OCI-LY3 (cell line): Measurements from ENCODE around the gene GOLT1A.

Source experiments
- H2AFZ ChIP-seq: fragments of 200-600, 300-600 bp; shearing (Covaris generic); 2 replicates; pipeline ENCODE4 v1.6.0; 2014; ENCODE audit warnings: antibody characterized with exemption, low read depth, low read length
- H3K27ac ChIP-seq: fragments of 200-600, 300-600 bp; sonication (generic); 2 replicates; pipeline ENCODE4 v1.5.1; 2014; ENCODE audit warnings: mild to moderate bottlenecking, low read length, moderate library complexity, mixed read lengths
- H3K27me3 ChIP-seq: fragments of 200-600, 300-600 bp; sonication (generic); 2 replicates; pipeline ENCODE4 v1.6.1; 2014; ENCODE audit warnings: low read depth, low read length, mixed read lengths
- H3K36me3 ChIP-seq: fragments of 200-600, 300-600 bp; sonication (generic); replicated peaks from 2 replicates; pipeline ENCODE3; 2014; ENCODE audit warnings: low read depth, low read length, mixed read lengths
- H3K4me1 ChIP-seq: fragments of 300-600, 200-600 bp; sonication (generic); 2 replicates; pipeline ENCODE4 v1.6.1; 2014; ENCODE audit warnings: low read length, mixed read lengths
- H3K4me2 ChIP-seq: fragments of 200-600, 300-600 bp; sonication (generic); 2 replicates; pipeline ENCODE4 v1.6.1; 2014; ENCODE audit warnings: low read length, mixed read lengths
- H3K4me3 ChIP-seq: fragments of 300-600, 200-600 bp; sonication (generic); 2 replicates; pipeline ENCODE4 v1.5.1; 2014; ENCODE audit warnings: antibody characterized with exemption, mild to moderate bottlenecking, low read length, moderate library complexity
- H3K79me2 ChIP-seq: fragments of 300-600, 200-600 bp; shearing (Covaris generic); 2 replicates; pipeline ENCODE4 v1.6.1; 2014; ENCODE audit warnings: mild to moderate bottlenecking, low read length, mixed read lengths
- H3K9ac ChIP-seq: fragments of 300-600, 200-600 bp; shearing (Covaris generic); 2 replicates; pipeline ENCODE4 v1.6.0; 2014; ENCODE audit warnings: mild to moderate bottlenecking, low read length, moderate library complexity
- H3K9me3 ChIP-seq: fragments of 200-600, 300-600 bp; shearing (Covaris generic); 2 replicates; pipeline ENCODE4 v1.6.1; 2014; ENCODE audit warnings: low read length, mixed read lengths; ENCODE audit not compliant: insufficient read depth
- H4K20me1 ChIP-seq: fragments of 200-600, 300-600 bp; sonication (generic); 2 replicates; pipeline ENCODE4 v1.6.1; 2016; ENCODE audit warnings: low read length, mixed read lengths; ENCODE audit not compliant: insufficient read depth
- EZH2phosphoT487 ChIP-seq: fragments of 200-600 bp; shearing (Covaris generic); IDR thresholded peaks from 2 replicates; pipeline ENCODE4 v1.6.1; 2018; ENCODE audit warnings: antibody characterized with exemption, mixed run types, low read depth
- TF ChIP-seq, protein P1 (sequence below): fragments of 200-600, 300-600 bp; sonication (generic); IDR thresholded peaks from 2 replicates; pipeline ENCODE4 v1.5.1; 2014; ENCODE audit warnings: antibody characterized with exemption, low read length, low read depth

Gene GOLT1A

DNA sequence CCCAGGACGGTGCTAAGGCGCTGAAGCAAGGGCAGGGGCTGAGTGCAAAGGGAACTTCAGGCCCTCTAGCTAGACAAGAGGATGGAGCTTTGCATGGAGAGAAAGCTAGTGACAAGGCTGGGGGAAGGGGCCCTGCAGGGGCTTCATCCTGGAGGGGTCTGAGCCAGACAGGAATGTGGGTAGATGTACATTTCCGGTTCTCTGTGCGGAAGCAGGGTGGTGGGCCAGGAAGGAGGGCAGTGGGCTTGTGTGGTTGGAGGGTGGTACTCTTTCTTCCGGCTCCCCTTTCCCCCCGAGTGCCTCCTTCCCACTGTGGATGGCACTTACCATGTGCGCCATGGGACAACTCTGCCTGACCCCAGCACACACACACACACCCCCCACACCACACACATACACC lies 19.0 kb downstream of the GOLT1A start:
- no peak overlapping the region for H3K4me3 ChIP-seq
- no peaks in the 10 kb centered on the region for H3K79me2 ChIP-seq
- no peaks in the 10 kb centered on the region for H3K4me1 ChIP-seq
- H4K20me1 ChIP-seq, result no peaks in the 10 kb centered on the region; the same call in 1 of the 2 replicates
- no peaks in the 10 kb centered on the region for H3K9me3 ChIP-seq
- TF ChIP-seq, protein P1, sequence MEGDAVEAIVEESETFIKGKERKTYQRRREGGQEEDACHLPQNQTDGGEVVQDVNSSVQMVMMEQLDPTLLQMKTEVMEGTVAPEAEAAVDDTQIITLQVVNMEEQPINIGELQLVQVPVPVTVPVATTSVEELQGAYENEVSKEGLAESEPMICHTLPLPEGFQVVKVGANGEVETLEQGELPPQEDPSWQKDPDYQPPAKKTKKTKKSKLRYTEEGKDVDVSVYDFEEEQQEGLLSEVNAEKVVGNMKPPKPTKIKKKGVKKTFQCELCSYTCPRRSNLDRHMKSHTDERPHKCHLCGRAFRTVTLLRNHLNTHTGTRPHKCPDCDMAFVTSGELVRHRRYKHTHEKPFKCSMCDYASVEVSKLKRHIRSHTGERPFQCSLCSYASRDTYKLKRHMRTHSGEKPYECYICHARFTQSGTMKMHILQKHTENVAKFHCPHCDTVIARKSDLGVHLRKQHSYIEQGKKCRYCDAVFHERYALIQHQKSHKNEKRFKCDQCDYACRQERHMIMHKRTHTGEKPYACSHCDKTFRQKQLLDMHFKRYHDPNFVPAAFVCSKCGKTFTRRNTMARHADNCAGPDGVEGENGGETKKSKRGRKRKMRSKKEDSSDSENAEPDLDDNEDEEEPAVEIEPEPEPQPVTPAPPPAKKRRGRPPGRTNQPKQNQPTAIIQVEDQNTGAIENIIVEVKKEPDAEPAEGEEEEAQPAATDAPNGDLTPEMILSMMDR, result no peak
- TF ChIP-seq EZH2phosphoT487, result no peak
- H2AFZ ChIP-seq, result no peak overlapping the region
- no peak overlapping the region for H3K27ac ChIP-seq
- H3K4me2 ChIP-seq, result no peak overlapping the region
- no peaks in the 10 kb centered on the region for H3K36me3 ChIP-seq
- peaks cover 26% of the 10 kb centered on the region for H3K27me3 ChIP-seq
- no peak overlapping the region for H3K9ac ChIP-seq

DNA sequence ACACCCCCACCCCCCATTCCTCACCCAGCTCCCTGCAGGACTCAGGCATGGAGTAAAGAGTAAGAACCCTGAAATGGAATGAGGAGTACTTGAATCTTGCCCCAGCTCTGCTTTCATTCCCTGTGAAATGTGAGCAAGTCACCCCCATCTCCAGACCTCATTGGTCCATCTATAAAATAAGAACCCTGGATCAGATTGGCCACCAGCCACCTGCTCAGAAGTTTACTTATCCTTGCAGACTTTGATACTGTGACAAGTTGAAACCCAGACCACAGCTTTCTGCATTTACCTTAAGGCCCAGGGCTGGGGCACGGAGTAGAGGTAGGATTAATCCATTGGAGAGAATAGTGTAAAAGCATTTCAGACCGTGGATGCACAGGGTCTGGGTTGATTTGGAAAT lies 19.7 kb downstream of the GOLT1A start:
- H3K4me2 ChIP-seq, result no peak overlapping the region
- peaks cover 4% of the 10 kb centered on the region; the same call in 1 of the 2 replicates for H3K4me1 ChIP-seq
- H3K9ac ChIP-seq, result no peak overlapping the region
- H3K36me3 ChIP-seq, result no peaks in the 10 kb centered on the region
- no peak overlapping the region for H3K4me3 ChIP-seq
- H2AFZ ChIP-seq, result no peak overlapping the region
- no peaks in the 10 kb centered on the region for H3K9me3 ChIP-seq
- TF ChIP-seq EZH2phosphoT487, result no peak
- H3K27me3 ChIP-seq, result peaks cover 27% of the 10 kb centered on the region
- no peaks in the 10 kb centered on the region; the same call in 1 of the 2 replicates for H4K20me1 ChIP-seq
- H3K27ac ChIP-seq, result no peak overlapping the region
- H3K79me2 ChIP-seq, result no peaks in the 10 kb centered on the region

DNA sequence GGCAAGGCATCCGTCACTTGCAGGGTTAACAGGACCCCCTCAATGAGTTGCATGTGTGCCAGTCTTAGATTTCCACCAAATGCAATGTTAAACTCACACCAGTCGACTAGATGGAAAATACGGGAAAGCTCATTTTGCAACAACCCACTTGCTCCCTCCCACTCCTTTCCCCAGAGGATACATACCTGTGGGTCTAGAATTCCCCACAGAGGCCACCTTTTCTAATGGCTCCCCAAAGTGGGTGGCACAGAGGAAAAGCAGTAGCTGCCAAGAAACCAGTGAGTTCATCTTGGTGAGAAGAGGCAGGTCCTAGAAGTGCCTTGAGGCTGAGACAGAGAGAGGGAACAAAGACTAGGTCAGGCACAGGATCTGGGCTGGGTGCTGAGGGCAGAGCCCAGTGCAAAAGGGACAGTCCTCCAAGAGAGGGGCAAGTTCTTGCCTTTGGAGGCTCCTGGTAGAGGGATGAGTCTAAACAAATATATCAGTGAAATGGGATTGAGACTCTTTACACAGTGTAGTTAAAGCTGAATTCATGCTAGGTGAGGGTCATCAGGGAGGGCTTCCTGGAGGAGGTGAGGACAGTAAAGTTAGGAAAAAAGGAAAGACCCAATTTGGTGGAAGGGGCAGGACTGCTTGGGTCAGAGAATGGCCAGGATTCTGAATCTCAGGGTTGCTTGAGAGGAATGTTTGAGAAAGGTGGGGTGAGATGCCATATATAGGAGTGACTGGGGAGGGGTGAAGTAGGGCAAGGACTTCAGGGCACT lies 21.0 kb downstream of the GOLT1A start:
- Histone ChIP-seq H3K9me3 (no peaks in the 10 kb centered on the region), H2AFZ (no peak overlapping the region), H4K20me1 (no peaks in the 10 kb centered on the region; the same call in 1 of the 2 replicates), H3K9ac (no peak overlapping the region), H3K4me1 (peaks cover 4% of the 10 kb centered on the region; the same call in 1 of the 2 replicates), H3K4me3 (no peak overlapping the region), H3K79me2 (no peaks in the 10 kb centered on the region), H3K27me3 (peaks cover 40% of the 10 kb centered on the region), H3K4me2 (no peak overlapping the region), H3K36me3 (no peaks in the 10 kb centered on the region), H3K27ac (no peak overlapping the region)
- TF ChIP-seq EZH2phosphoT487, result no peak
- TF ChIP-seq, protein P1, result no peak

DNA sequence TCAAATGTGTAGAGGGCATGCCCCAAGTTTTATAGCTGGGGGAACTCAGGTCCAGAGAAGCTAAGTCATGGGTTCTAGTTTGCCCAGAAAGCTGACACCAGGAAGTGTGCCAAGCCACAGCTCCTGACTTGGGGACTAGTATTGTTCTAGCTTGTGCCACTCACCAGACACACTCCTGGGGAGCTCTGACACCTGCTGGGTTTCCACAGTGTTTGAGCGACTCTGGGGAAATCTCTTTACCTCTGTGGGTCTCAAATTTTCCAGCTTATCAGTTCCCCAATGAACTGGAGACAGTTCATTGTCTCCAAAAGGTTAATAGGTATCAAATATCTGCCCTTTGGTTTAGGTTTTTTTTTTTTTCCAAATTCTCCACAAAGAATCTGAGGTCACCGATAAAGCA lies 21.7 kb downstream of the GOLT1A start:
- peaks cover 4% of the 10 kb centered on the region; the same call in 1 of the 2 replicates for H3K4me1 ChIP-seq
- no peak overlapping the region for H3K4me2 ChIP-seq
- no peak overlapping the region for H3K9ac ChIP-seq
- no peak overlapping the region for H2AFZ ChIP-seq
- peaks cover 47% of the 10 kb centered on the region for H3K27me3 ChIP-seq
- H3K36me3 ChIP-seq, result no peaks in the 10 kb centered on the region
- no peak overlapping the region for H3K27ac ChIP-seq
- no peak overlapping the region for H3K4me3 ChIP-seq
- TF ChIP-seq, protein P1, result no peak
- TF ChIP-seq EZH2phosphoT487, result no peak
- no peaks in the 10 kb centered on the region; the same call in 1 of the 2 replicates for H4K20me1 ChIP-seq
- H3K79me2 ChIP-seq, result no peaks in the 10 kb centered on the region
- no peaks in the 10 kb centered on the region for H3K9me3 ChIP-seq
